ENCODE measurements around the gene TEX55. TPM values are rescaled to one million over a fixed set of nuclear protein-coding genes. Genes with fewer than 3 reads are reported as not detected.
A peak's percentile ranks its signal among the peaks of the same experiment; 100 is the strongest.

Gene TEX55
- total and polyA plus RNA-seq, 7 experiments from 2014 or later = not detected

- ChIA-PET CTCF (no interaction called here), POLR2A (no interaction called here)
- Mint-ChIP-seq H3K4me1 (peaks cover 0 to 7% (median 0%) of the 10 kb centered on the region in 7 donors), H3K27ac (peak overlapping the region in 1 of 9 donors; percentile 6), H3K9me3 (no peaks in the 10 kb centered on the region), H3K27me3 (peaks cover 0 to 2% (median 0%) of the 10 kb centered on the region in 5 donors), H3K36me3 (no peaks in the 10 kb centered on the region), H3K4me3 (no peak overlapping the region)
- ATAC-seq (no peak), DNase-seq (no peak)
- no peaks in the 10 kb centered on the region for H3K4me1 ChIP-seq (ENCODE audit: control insufficient read depth in 2 of 2, insufficient read depth in 2 of 2, low read length in 2 of 2)
- intact Hi-C loops (cut with micrococcal nuclease) = no loop called here
- no peak overlapping the region for H3K27ac ChIP-seq (ENCODE audit: low read depth, low read length)
- H3K4me3 ChIP-seq (ENCODE audit: low read length) = no peak overlapping the region
- H3K9me3 ChIP-seq (ENCODE audit: control insufficient read depth in 2 of 3, low read length in 3 of 3) = no peaks in the 10 kb centered on the region
- no peaks in the 10 kb centered on the region for H3K36me3 ChIP-seq (ENCODE audit: control insufficient read depth in 2 of 3, insufficient read depth in 3 of 3, low read length in 3 of 3)
- no peaks in the 10 kb centered on the region for H3K27me3 ChIP-seq (ENCODE audit: control insufficient read depth in 2 of 2, insufficient read depth in 2 of 2, low read length in 2 of 2)
Observed at GRCh38 chr3:119184111-119184510, 38.1 kb downstream of the TEX55 start.

GRCh38 chr3:119184796-119185570 lies 39.0 kb downstream of the TEX55 start:
- no peaks in the 10 kb centered on the region for H3K36me3 ChIP-seq (ENCODE audit: control insufficient read depth in 2 of 3, insufficient read depth in 3 of 3, low read length in 3 of 3)
- Mint-ChIP-seq H3K27me3 (no peaks in the 10 kb centered on the region), H3K9me3 (no peaks in the 10 kb centered on the region), H3K36me3 (no peaks in the 10 kb centered on the region), H3K4me1 (peaks cover 0 to 7% (median 0%) of the 10 kb centered on the region in 7 donors), H3K4me3 (no peak overlapping the region), H3K27ac (no peak overlapping the region)
- no peak overlapping the region for H3K27ac ChIP-seq (ENCODE audit: low read depth, low read length)
- intact Hi-C loops (cut with micrococcal nuclease) = no loop called here
- ATAC-seq (no peak), DNase-seq (no peak)
- no peaks in the 10 kb centered on the region for H3K9me3 ChIP-seq (ENCODE audit: control insufficient read depth in 2 of 3, low read length in 3 of 3)
- no peaks in the 10 kb centered on the region for H3K4me1 ChIP-seq (ENCODE audit: control insufficient read depth in 2 of 2, insufficient read depth in 2 of 2, low read length in 2 of 2)
- H3K4me3 ChIP-seq (ENCODE audit: low read length) = no peak overlapping the region
- CTCF ChIA-PET = no interaction called here
- POLR2A ChIA-PET = no interaction called here
- no peaks in the 10 kb centered on the region for H3K27me3 ChIP-seq (ENCODE audit: control insufficient read depth in 2 of 2, insufficient read depth in 2 of 2, low read length in 2 of 2)

GRCh38 chr3:119187266-119187665 lies 41.3 kb downstream of the TEX55 start:
- no peaks in the 10 kb centered on the region for H3K4me1 ChIP-seq (ENCODE audit: control insufficient read depth in 2 of 2, insufficient read depth in 2 of 2, low read length in 2 of 2)
- no peak overlapping the region for H3K4me3 ChIP-seq (ENCODE audit: low read length)
- H3K9me3 ChIP-seq (ENCODE audit: control insufficient read depth in 2 of 3, low read length in 3 of 3) = no peaks in the 10 kb centered on the region
- peaks cover 0 to 5% (median 0%) of the 10 kb centered on the region in 7 donors for H3K4me1 Mint-ChIP-seq
- no peak overlapping the region for H3K4me3 Mint-ChIP-seq
- no peak overlapping the region for H3K27ac Mint-ChIP-seq
- no peak overlapping the region for H3K27ac ChIP-seq (ENCODE audit: low read depth, low read length)
- H3K36me3 Mint-ChIP-seq = no peaks in the 10 kb centered on the region
- ChIA-PET CTCF (interaction anchor here (0.6 kb wide), 1 partner anchor 15 kb away, joined by 3 read pairs; no protein-coding TSS in a partner anchor), POLR2A (no interaction called here)
- ATAC-seq (no peak), DNase-seq (no peak)
- intact Hi-C loops (cut with micrococcal nuclease) = no loop called here
- no peaks in the 10 kb centered on the region for H3K27me3 ChIP-seq (ENCODE audit: control insufficient read depth in 2 of 2, insufficient read depth in 2 of 2, low read length in 2 of 2)
- no peaks in the 10 kb centered on the region for H3K27me3 Mint-ChIP-seq
- H3K36me3 ChIP-seq (ENCODE audit: control insufficient read depth in 2 of 3, insufficient read depth in 3 of 3, low read length in 3 of 3) = no peaks in the 10 kb centered on the region
- H3K9me3 Mint-ChIP-seq = no peaks in the 10 kb centered on the region

- no peak overlapping the region for H3K4me3 ChIP-seq (ENCODE audit: low read length)
Observed at GRCh38 chr3:119191800-119192199, 45.8 kb downstream of the TEX55 start.

GRCh38 chr3:119194237-119195150 lies 48.5 kb downstream of the TEX55 start:
- no peak overlapping the region for H3K4me3 ChIP-seq (ENCODE audit: low read length)
- Mint-ChIP-seq H3K9me3 (no peaks in the 10 kb centered on the region), H3K4me3 (no peak overlapping the region), H3K27me3 (no peaks in the 10 kb centered on the region), H3K4me1 (no peaks in the 10 kb centered on the region), H3K27ac (no peak overlapping the region), H3K36me3 (peaks cover 0 to 5% (median 0%) of the 10 kb centered on the region in 5 donors)
- intact Hi-C loops (cut with micrococcal nuclease) = no loop called here
- ChIA-PET POLR2A (no interaction called here), CTCF (no interaction called here)
- H3K9me3 ChIP-seq (ENCODE audit: control insufficient read depth in 2 of 3, low read length in 3 of 3) = no peaks in the 10 kb centered on the region
- H3K27ac ChIP-seq (ENCODE audit: low read depth, low read length) = no peak overlapping the region
- H3K36me3 ChIP-seq (ENCODE audit: control insufficient read depth in 2 of 3, insufficient read depth in 3 of 3, low read length in 3 of 3) = no peaks in the 10 kb centered on the region
- no peaks in the 10 kb centered on the region for H3K27me3 ChIP-seq (ENCODE audit: control insufficient read depth in 2 of 2, insufficient read depth in 2 of 2, low read length in 2 of 2)
- DNase-seq = no peak
- ATAC-seq = no peak
- H3K4me1 ChIP-seq (ENCODE audit: control insufficient read depth in 2 of 2, insufficient read depth in 2 of 2, low read length in 2 of 2) = no peaks in the 10 kb centered on the region

More at GRCh38 chr3:119191800-119192199, 45.8 kb downstream of the TEX55 start:
- no peaks in the 10 kb centered on the region for H3K9me3 Mint-ChIP-seq
- no peaks in the 10 kb centered on the region for H3K27me3 Mint-ChIP-seq
- Histone ChIP-seq H3K27ac (ENCODE audit: low read depth, low read length) (no peak overlapping the region), H3K27me3 (ENCODE audit: control insufficient read depth in 2 of 2, insufficient read depth in 2 of 2, low read length in 2 of 2) (no peaks in the 10 kb centered on the region), H3K36me3 (ENCODE audit: control insufficient read depth in 2 of 3, insufficient read depth in 3 of 3, low read length in 3 of 3) (no peaks in the 10 kb centered on the region), H3K4me1 (ENCODE audit: control insufficient read depth in 2 of 2, insufficient read depth in 2 of 2, low read length in 2 of 2) (no peaks in the 10 kb centered on the region), H3K9me3 (ENCODE audit: control insufficient read depth in 2 of 3, low read length in 3 of 3) (no peaks in the 10 kb centered on the region)
- ATAC-seq (no peak), DNase-seq (no peak)
- intact Hi-C loops (cut with micrococcal nuclease) = no loop called here
- no peak overlapping the region for H3K4me3 Mint-ChIP-seq
- CTCF ChIA-PET = no interaction called here
- H3K4me1 Mint-ChIP-seq = no peaks in the 10 kb centered on the region
- peaks cover 0 to 5% (median 0%) of the 10 kb centered on the region in 5 donors for H3K36me3 Mint-ChIP-seq
- H3K27ac Mint-ChIP-seq = no peak overlapping the region
- POLR2A ChIA-PET = no interaction called here

GRCh38 chr3:119195151-119195476 lies 49.1 kb downstream of the TEX55 start:
- H3K27ac ChIP-seq (ENCODE audit: low read depth, low read length) = no peak overlapping the region
- H3K9me3 Mint-ChIP-seq = no peaks in the 10 kb centered on the region
- no peaks in the 10 kb centered on the region for H3K4me1 Mint-ChIP-seq
- H3K4me3 ChIP-seq (ENCODE audit: low read length) = no peak overlapping the region
- no peaks in the 10 kb centered on the region for H3K36me3 ChIP-seq (ENCODE audit: control insufficient read depth in 2 of 3, insufficient read depth in 3 of 3, low read length in 3 of 3)
- ChIA-PET CTCF (interaction anchor here (0.5 kb wide), 1 partner anchor 584 kb away, joined by 3 read pairs; no protein-coding TSS in a partner anchor), POLR2A (no interaction called here)
- H3K27me3 Mint-ChIP-seq = no peaks in the 10 kb centered on the region
- no peak overlapping the region for H3K4me3 Mint-ChIP-seq
- H3K27ac Mint-ChIP-seq = no peak overlapping the region
- H3K4me1 ChIP-seq (ENCODE audit: control insufficient read depth in 2 of 2, insufficient read depth in 2 of 2, low read length in 2 of 2) = no peaks in the 10 kb centered on the region
- ATAC-seq (no peak), DNase-seq (no peak)
- intact Hi-C loops (cut with micrococcal nuclease) = no loop called here
- peaks cover 0 to 5% (median 0%) of the 10 kb centered on the region in 5 donors for H3K36me3 Mint-ChIP-seq
- no peaks in the 10 kb centered on the region for H3K27me3 ChIP-seq (ENCODE audit: control insufficient read depth in 2 of 2, insufficient read depth in 2 of 2, low read length in 2 of 2)
- H3K9me3 ChIP-seq (ENCODE audit: control insufficient read depth in 2 of 3, low read length in 3 of 3) = no peaks in the 10 kb centered on the region
